ENCODE results near the gene XIAP. TPM values are rescaled to one million over a fixed set of nuclear protein-coding genes. Genes with fewer than 3 reads are reported as not detected.

Gene XIAP
- total RNA-seq, 1 donor from 2014 or later: 35.3 TPM

GRCh38 chrX:123917069-123917468 lies 57.2 kb downstream of the XIAP start:
- no peak for TF ChIP-seq CTCF (IDR thresholded peaks at IDR 0.05; ENCODE audit: unreplicated experiment)
- Mint-ChIP-seq H3K9me3 (ENCODE audit: low read depth) (peaks cover 4% of the 10 kb centered on the region), H3K4me3 (ENCODE audit: low read depth) (no peak overlapping the region), H3K4me1 (ENCODE audit: low read depth) (peaks cover 4% of the 10 kb centered on the region), H3K27me3 (no peaks in the 10 kb centered on the region), H3K27ac (no peak overlapping the region), H3K36me3 (ENCODE audit: insufficient read depth) (no peaks in the 10 kb centered on the region)
- no peak for DNase-seq (ENCODE audit: low spot score, unreplicated experiment)

GRCh38 chrX:123918106-123918721 lies 58.4 kb downstream of the XIAP start:
- Mint-ChIP-seq H3K27ac (peak overlapping the region; percentile 35), H3K4me3 (ENCODE audit: low read depth) (no peak overlapping the region), H3K4me1 (ENCODE audit: low read depth) (peaks cover 4% of the 10 kb centered on the region), H3K27me3 (no peaks in the 10 kb centered on the region), H3K36me3 (ENCODE audit: insufficient read depth) (no peaks in the 10 kb centered on the region), H3K9me3 (ENCODE audit: low read depth) (peaks cover 8% of the 10 kb centered on the region)
- no peak for TF ChIP-seq CTCF (IDR thresholded peaks at IDR 0.05; ENCODE audit: unreplicated experiment)
- DNase-seq (ENCODE audit: low spot score, unreplicated experiment): no peak

- H3K27ac Mint-ChIP-seq: peak overlapping the region; percentile 20
- H3K4me1 Mint-ChIP-seq (ENCODE audit: low read depth): peaks cover 4% of the 10 kb centered on the region
- no peaks in the 10 kb centered on the region for H3K36me3 Mint-ChIP-seq (ENCODE audit: insufficient read depth)
- DNase-seq (ENCODE audit: low spot score, unreplicated experiment): no peak
- H3K9me3 Mint-ChIP-seq (ENCODE audit: low read depth): peaks cover 13% of the 10 kb centered on the region
- no peak overlapping the region for H3K4me3 Mint-ChIP-seq (ENCODE audit: low read depth)
- no peaks in the 10 kb centered on the region for H3K27me3 Mint-ChIP-seq
- TF ChIP-seq CTCF (IDR thresholded peaks at IDR 0.05; ENCODE audit: unreplicated experiment): no peak
Measured at GRCh38 chrX:123920105-123920785, 60.4 kb downstream of the XIAP start.

DNA sequence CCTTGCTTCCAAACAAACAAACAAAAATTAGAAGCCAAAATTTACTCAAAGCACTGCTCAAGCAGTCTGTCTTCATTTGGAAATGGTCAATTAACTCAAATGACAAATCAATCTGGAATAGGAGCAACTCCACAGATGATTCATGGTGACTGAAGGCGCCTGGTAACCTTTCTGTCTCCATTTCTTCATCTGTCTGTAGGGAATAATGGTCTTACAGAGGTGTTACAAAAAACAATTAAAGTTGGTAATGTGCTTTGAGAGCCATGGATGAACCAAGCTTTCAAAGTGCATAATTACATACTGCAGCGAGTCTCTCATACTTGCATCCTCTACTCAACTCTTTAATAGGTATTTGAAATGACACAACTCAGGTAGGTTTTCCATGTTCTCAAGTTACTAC lies 63.4 kb downstream of the XIAP start:
- Mint-ChIP-seq H3K4me3 (ENCODE audit: low read depth) (no peak overlapping the region), H3K4me1 (ENCODE audit: low read depth) (peaks cover under 1% of the 10 kb centered on the region), H3K27me3 (no peaks in the 10 kb centered on the region), H3K27ac (no peak overlapping the region), H3K36me3 (ENCODE audit: insufficient read depth) (no peaks in the 10 kb centered on the region), H3K9me3 (ENCODE audit: low read depth) (peaks cover 17% of the 10 kb centered on the region)
- no peak for TF ChIP-seq CTCF (IDR thresholded peaks at IDR 0.05; ENCODE audit: unreplicated experiment)
- no peak for DNase-seq (ENCODE audit: low spot score, unreplicated experiment)

DNA sequence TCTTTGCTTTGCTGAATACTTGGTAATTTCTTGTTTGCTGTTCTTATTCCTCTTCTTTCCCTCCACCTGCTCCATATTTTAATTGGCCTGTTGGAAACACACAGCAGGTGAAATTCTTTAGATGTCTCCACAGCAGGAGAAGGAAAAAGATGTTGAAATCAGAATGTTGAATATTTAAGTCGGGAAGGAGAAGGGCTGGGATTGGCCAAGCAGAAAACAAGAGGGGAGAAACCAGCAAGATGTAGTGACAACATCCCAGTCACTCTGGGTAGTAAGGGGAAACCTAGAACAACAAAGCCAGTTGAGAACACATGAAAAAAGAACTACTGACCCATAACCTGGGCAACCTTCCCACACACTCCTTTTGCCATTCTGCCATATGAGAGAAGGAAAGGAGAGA lies 64.3 kb downstream of the XIAP start:
- H3K4me1 Mint-ChIP-seq (ENCODE audit: low read depth): no peaks in the 10 kb centered on the region
- H3K27me3 Mint-ChIP-seq: no peaks in the 10 kb centered on the region
- H3K36me3 Mint-ChIP-seq (ENCODE audit: insufficient read depth): no peaks in the 10 kb centered on the region
- DNase-seq (ENCODE audit: low spot score, unreplicated experiment): no peak
- no peak overlapping the region for H3K4me3 Mint-ChIP-seq (ENCODE audit: low read depth)
- no peak overlapping the region for H3K27ac Mint-ChIP-seq
- TF ChIP-seq CTCF (IDR thresholded peaks at IDR 0.05; ENCODE audit: unreplicated experiment): no peak
- H3K9me3 Mint-ChIP-seq (ENCODE audit: low read depth): peaks cover 20% of the 10 kb centered on the region

Measured in progenitor cell of endocrine pancreas (in vitro differentiated cells).